COLO668 (cell line): ENCODE data around the gene METTL6.
"Not testable (repeated sequence)": the region's sequence is repeated elsewhere in the genome, so short reads cannot be mapped to it uniquely, and the experiment has no call there.

Experiments
- DNase-seq: peaks from one replicate; lab custom pipeline; 2025; ENCODE audit not compliant: unreplicated experiment; lab: John Stamatoyannopoulos, UW

Gene METTL6

DNA sequence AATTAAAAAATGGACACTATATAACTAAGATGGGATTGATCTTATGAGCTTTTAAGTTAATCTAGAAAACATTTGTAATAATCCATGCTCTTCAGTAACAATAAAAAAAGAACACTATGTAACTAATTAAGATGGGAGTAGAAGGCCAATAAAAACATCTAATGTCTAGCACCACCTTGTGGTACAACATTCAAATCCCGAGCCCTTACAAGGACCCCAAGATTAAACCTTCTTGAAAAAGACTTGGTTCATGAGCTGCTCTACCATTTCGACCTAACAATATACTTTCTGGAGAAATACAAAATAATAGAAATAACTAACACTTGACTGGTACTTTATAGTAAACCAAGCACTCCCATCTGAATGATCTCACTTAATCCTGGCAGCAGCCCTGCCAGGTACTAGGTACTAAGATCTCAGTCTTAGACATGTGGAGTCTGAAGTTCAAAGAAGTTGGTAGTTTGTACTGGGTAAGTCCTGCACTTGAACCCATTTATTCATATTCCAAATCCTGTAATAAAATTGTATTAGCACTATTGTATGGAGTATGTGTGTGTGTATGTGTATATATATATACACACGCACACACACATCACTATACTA, 21.8 kb downstream of the METTL6 start:
- DNase-seq, result no peak

DNA sequence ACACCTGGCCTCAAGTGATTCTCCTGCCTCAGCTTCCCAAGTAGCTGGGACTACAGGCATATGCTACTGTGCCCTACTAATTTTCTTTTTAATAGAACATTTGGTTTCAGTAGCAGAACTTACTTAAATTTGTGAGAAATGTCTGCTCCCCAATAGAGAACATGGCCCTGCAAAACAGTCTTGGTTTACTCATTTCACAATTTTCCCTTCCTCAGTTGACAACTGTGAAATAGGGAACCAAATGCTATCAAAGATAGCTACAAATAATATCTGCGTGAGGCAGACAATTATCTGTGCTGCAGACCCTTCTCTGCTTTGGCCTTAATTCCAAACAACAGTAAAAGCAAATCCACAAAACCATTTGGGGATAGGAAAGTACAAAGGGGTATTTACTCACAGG, 22.6 kb downstream of the METTL6 start:
- no peak for DNase-seq

DNA sequence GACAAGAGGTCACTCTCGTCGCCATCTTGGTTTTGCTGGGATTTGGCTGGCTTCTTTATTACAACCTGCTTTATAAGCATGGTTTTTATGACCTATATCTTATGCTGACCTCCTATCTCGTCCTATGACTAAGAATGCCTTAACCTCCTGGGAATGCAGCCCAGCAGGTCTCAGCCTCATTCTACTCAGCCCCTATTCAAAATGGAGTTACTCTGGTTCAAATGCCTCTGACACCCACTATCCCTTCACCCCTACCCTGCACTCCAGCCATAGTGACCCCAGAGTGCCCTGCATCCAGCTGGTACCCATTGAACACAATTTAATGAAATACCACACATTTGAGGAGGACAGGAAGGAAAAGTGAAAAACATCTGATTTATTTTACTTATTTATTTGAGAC, 23.4 kb downstream of the METTL6 start:
- no peak for DNase-seq

DNA sequence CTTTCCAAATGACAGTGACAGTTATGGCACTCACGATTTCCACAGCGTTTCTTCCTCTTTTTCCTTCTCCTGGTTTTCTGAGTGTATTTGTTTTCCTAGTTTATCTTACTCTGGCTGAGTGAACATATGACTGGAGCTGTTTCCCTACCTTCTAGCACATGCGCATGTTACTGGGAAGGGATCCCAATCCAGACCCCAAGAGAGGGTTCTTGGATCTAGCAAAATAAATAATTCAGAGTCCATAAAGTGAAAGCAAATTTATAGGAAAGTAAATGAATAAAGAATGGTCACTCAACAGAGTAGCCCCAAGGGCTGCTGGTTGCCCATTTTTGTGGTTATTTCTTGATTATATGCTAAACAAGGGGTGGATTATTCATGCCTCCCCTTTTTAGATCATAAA, 23.8 kb downstream of the METTL6 start:
- no peak for DNase-seq

DNA sequence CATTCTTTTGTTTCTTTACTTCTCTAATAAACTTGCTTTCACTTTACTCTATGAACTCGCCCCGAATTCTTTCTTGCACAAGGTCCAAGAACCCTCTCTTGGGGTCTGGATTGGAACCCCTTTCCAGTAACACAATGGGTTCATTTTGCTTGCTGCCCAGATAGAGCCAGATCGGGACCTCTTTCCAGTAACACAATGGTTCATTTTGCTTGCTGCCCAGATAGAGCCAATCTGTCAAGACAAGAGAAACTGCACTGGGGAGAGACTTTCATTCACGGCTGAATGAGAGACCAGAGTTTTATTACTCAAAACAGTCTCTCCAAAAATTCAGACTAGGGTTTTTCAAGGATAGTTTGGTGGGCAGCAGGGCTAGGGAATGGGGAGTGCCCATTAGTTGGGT, 25.4 kb downstream of the METTL6 start:
- no peak for DNase-seq

DNA sequence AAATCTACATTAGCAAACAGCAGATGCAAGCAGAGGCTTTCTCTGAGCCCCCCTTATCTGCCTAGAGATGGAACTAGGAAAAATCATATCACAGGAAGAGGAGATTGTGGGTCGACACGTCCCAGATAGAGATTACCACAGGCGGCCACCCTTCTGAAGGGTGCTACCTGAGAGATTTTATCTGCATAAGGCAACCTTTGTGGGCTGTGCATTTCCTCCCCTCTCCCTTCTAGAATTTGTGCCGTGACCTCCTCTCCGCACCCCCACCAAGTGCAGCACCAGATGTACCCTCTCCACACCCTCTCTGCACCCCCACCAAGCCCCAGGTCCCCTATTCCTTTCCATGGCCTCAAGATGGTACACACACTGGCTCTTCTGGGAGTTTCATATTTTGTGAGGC, 27.4 kb downstream of the METTL6 start:
- no peak for DNase-seq

DNA sequence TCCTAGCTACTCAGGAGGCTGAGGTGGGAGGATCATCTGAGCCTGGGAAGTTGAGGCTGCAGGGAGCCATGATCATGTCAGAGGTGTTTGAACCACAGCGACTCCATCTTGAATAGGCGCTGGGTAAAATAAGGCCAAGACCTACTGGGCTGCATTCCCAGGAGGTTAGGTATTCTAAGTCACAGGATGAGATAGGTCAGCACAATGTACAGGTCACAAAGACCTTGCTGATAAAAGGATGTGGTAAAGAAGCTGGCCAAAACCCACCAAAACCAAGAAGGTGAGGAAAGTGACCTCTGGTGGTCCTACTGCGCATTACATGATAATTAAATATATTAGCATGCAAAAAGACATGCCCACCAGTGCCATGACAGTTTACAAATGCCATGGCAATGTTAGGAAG, 28.6 kb downstream of the METTL6 start:
- peak; percentile 2 for DNase-seq

DNA sequence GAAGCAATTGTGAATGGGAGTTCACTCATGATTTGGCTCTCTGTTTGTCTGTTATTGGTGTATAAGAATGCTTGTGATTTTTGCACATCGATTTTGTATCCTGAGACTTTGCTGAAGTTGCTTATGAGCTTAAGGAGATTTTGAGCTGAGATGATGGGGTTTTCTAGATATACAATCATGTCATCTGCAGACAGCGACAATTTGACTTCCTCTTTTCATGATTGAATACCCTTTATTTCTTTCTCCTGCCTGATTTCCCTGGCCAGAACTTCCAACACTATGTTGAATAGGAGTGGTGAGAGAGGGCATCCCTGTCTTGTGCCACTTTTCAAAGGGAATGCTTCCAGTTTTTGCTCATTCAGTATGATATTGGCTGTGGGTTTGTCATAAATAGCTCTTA, 34.1 kb downstream of the METTL6 start:
- not testable (repeated sequence) for DNase-seq

DNA sequence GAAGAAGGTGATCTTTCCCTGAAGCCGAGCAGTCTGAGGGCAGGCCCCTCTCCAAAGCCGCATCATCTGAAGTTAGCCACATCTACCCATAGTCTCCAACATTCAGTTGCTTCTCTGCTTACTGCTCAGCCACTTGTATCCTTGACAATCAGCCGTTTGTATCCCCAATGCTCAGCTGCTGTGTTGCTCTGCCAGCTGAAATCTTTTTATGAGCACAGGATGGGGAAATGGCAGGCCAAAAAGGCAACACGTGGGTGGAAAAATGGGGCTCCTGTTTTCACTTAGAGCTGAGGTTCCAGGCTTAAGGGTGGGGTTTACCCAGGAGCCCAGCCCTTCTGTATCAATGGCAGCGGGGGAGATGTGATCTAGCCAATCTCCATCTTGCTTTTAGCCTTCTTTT, 36.3 kb downstream of the METTL6 start:
- DNase-seq, result no peak

DNA sequence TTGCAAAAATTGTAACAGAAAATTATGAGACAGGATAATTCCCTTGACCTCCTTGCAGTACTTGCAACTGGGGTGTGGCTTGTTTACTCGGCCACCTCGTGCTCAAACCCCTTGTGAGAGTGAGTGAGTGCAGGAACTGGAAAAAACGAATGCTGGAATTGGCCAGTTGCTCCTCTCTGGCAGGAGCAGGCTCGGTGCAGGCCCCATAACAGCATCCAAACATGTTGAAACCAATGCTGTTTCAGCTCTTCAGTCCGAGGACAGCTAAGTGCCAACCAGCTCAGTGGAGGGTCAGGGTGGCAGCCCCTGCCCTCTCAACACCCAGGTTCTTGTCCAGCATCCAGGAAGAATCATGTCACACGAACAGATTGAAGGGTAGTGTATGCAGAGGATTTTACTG, 36.9 kb downstream of the METTL6 start:
- DNase-seq, result no peak

DNA sequence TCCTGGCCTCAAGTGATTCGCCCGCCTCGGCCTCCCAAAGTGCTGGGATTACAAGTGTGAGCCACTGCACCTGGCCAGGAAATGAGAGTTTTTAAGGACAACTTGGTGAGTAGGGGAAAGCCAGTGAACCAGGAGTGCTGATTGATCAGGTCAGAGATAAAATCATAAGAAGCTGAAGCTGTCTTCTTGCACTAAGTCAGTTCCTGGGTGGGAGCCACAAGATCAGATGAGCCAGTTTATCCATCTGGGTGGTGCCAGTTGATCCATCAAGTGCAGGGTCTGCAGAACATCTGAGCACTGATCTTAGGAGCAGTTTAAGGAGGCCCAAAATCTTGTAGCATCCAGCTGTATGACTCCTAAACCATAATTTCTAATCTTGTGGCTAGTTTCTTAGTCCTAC, 39.0 kb downstream of the METTL6 start:
- not testable (repeated sequence) for DNase-seq

DNA sequence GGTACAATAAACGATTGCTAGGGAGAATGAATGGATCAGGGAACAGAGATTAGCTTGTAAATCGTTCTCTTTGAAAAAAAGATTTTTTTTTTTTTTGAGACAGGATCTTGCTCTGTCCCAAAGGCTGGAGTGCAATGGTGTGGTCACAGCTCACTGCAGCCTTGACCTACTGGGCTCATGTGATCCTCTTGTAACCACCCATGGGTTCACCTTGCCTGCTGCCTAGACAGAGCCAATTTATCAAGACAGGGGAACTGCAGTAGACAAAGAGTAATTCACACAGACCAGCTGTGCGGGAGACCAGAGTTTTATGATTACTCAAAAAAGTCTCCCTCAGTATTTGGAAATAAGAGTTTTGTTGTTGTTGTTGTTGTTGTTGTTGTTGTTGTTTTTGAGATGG, 39.6 kb downstream of the METTL6 start:
- DNase-seq, result no peak

DNA sequence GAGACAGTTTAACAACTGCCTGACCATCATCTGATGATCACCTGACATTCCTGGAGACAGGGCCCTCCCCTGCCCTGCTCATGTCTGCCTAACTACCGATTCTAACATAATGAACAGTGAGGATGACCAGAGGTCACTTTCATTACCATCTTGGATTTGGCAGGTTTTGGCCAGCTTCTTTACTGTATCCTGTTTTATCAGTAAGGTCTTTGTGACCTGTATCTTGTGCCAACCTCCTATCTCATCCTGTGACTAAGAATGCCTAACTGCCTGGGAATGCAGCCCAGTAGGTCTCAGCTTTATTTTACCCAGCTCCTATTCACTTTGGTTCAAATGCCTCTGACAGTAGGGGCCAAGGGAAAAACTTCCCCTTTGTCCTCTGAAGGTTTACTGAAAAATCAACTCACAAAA, 40.2 kb downstream of the METTL6 start:
- DNase-seq, result no peak

DNA sequence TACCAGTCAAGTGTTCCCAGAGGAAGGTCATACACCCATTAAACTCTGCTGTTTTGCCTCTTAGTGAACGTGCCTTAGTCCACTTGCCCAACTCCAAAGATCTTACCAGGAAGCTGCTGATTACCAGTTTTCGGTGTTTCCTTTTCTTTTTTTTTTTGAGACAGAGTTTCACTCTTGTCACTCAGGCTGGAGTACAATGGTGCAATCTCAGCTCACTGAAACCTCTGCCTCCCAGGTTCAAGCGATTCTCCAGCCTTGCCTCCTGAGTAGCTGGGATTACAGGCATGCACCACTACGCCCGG, 40.7 kb downstream of the METTL6 start:
- not testable (repeated sequence) for DNase-seq

DNA sequence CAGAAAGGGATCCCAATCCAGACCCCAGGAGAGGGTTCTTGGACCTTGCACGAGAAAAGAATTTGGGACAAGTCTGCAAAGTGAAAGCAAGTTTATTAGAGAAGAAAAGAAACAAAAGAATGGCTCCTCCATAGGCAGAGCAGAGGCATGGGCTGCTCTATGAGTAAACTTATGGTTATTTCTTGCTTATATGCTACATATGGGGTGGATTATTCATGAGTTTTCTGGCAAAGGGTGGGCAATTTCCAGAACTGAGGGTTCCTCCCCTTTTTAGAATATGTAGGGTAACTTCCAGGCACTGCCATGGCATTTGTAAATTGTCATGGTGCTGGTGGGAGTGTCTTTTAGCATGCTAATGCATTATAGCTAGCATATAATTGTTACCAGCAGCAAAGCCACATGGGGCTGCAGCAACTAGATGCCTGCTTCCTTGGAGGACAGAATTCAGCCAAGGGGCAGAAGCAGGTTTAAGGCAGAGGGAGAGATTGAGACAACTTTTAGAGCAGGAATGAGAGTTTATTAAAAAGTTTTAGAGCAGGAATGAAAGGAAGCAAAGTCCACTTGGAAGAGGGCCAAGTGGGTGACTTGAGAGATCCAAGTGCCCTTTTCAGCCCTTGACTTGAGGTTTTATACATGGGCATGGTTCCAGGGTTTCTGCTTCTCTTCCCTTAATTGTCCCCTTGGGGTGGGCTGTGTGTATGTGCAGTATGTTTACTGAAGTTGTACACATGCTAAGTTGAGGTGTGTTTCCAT, 41.3 kb downstream of the METTL6 start:
- no peak for DNase-seq

DNA sequence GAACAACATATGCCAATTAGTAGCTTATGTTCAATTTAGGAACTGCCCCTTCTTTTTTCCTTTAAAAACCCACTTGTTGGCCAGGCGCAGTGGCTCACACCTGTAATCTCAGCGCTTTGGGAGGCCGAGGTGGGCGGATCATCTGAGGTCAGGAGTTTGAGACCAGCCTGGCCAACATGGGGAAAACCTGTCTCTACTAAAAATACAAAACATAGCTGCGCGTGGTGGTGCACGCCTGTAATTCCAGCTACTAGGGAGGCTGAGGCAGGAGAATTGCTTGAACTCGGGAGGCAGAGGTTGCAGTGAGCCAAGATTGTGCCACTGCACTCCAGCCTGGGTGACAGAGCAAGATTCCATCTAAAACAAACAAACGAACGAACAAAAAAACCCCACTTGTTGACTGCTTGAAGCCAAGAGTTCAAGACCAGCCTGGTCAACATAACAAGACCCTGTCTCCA, 42.1 kb downstream of the METTL6 start:
- not testable (repeated sequence) for DNase-seq

DNA sequence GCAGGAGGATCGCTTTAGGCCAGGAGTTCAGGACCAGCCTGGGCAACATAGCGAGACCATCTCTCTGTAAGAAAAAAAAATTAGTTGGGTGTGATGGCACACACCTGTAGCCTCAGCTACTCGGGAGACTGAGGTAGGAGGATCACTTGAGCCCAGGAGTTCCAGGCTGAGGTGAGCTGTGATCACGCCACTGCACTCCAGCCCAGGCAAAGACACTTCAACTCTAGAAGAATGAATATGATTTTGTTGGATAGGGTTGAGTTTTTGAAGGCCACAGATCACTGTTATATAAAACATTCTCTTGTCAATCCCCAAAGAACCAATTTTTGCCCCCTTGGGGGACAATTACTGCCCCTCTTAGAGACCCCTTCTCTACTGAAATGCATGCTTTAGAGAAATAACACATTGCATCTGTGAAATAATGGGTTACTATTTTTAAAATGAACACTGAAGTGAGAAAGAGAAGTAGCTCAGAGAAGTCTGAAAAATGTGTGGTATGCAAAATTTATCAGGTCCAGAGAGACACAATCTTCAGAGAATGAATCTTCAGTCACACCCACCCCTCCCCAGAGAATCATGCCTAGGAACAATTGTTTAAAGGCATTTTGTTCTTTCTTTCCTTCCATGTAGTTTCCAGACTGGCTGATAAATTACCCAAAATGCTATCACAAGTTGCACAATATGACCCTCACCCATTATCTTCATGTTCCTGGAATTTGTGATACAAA, 42.7 kb downstream of the METTL6 start:
- DNase-seq, result no peak

DNA sequence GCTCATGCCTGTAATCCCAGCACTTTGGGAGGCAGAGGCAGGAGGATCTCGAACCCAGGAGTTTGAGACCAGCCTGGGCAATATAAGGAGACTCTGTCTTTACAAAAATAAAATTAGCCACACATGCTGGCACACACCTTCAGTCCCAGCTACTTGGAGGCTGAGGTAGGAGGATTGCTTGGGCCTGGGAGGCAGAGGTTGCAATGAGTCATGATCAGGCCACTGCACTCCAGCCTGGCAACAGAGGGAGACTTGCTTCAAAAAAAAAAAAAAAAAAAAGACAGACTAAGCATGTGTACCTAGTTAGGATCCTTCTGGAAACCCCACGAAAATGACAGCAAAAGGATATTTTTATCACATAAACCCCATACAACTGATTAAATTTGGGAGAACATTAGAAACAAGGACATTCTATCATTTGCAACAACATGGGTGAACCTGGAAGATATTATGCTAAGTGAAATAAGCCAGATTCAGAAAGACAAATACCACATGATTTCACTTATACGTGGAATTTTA, 44.9 kb downstream of the METTL6 start:
- DNase-seq, result no peak

DNA sequence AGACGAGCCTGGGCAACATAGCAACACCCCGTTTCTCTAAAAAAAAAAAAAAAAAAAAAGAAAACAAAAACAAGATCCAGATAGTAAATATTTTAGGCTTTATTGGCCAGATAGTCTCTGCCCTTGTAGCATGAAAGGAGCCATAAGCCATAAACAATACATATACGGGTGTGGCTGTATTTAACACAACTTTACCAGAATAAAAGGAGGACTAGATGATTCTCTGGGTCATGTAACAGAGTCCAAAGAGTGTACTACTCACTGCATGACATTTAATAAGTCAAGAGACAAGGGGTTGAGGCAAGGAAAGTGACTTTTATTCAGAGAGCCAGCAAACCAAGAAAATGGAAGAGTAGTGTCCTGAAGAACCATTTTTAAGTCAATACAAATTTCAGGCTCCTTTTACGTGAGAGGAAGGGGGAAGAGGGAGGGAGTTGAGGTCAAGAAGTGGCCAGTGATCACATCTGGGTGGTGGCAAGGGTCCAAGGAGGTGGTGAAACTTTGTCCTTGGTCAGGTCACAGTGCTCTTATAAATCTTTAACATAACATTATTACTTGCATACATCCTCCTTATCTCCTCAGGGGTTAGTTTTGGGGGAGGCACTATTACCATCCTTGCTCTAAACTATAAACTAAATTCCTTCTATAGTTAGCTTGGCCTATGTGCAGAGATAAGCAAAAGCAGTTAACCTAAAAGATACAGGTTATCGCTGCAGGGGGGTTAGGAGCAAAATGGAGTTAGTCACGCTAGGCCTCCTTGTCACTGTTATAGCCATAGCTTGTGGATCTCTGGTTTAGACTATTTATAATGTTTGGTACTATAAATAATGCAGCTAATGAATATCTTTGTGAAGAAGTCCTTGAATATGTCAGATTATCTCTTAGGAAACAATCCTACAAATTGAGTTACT, 46.1 kb downstream of the METTL6 start:
- DNase-seq, result no peak

DNA sequence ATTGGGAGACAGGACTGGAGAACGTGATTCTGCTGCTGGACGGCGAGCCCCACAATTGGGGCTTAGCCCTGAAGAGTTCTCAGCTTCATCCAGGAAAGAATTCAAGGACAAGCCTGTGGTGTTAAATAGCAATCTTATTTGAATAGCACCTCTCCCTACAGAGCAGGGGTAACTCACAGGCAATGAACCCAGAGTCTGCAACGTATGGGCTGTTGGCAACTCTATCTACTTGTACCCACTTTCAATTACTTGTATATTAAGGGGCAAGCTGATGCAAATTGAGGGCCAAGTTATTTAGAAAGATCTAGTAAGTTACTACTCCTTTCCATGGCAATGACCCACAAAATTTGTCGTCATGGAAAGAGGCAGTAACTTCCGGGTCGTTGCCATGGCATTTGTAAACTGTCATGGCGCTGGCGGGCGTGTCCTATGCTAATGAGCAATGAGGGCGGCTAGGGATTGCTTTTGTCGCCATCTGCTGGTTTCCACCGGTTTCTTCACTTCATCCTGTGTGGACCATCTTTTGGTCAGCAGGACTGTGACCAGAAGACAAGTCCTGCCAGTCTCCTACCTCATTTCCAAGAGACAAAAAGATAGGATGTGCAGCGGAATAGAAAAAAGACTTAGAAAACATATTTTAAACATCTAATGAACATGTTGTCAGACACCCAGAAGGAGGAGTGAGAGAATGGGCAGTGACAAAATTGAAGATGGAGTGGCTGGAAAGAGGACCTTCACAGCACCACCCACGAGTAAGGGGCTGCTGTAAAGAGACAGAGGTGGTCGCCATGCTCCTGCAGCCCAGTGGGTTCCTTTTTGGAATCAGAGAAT, 49.2 kb downstream of the METTL6 start:
- peak; percentile 85 for DNase-seq
